ENCODE measurements around the gene ITGAL.
A peak's percentile ranks its signal among the peaks of the same experiment; 100 is the strongest.
"Not testable (repeated sequence)": the region's sequence is repeated elsewhere in the genome, so short reads cannot be mapped to it uniquely, and the experiment has no call there.

Gene ITGAL

DNA sequence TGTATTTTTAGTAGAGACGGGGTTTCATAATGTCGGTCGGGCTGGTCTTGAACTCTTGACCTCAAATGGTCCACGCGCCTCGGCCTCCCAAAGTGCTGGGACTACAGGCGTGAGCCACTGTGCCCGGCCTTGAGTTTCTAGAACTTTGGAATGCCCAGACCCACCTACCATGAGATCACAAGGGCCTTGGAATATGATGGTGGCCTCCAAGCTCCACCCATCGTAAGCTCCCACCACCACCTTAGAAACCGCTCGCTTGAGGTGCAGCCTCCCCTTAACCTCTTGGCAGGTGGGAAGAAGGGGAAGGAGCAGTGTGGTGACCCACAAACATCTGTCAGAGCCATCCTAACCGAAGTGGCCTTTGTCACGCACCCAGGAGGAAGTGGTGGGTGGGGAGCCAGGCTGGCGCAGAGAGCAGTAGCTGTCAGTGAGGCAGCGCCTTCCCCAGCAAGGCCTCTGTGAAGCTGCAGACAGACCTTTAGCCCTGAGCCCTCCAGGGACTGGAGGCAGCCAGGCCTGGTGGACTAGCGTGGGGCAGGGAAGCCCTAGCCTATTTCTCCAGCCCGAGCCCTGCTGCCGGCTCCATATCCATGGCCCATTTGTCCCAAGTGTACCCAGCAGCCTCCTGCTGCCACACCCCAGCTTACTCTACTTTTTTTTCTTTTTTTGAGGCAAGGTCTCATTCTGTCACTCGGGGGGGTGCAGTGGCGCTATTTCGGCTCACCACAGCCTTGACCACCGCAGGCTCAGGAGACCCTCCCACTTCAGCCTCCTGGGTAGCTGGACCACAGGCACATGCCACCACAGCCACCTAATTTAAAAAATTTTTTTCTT, 13.8 kb upstream of the ITGAL start:
- peak; percentile 75 to 82 for DNase-seq

DNA sequence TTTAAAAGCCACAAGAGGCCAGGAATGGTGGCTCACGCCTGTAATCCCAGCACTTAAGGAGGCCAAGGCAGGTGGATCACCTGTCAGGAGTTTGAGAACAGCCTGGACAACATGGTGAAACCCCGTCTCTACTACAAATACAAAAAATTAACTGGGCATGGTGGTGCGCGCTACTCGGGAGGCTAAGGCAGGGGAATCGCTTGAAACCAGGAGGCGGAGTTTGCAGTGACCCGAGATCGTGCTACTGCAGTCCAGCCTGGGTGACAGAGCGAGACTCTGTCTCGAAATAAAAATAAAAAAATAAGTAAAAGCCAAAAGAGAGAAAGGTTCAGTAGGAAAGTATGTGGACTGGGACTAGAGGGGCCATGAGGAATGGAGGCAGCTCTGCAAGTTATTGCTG, 13.1 kb upstream of the ITGAL start:
- DNase-seq = no peak

- not testable (repeated sequence) for DNase-seq
Observed at GRCh38 chr16:30461426-30461825, 11.1 kb upstream of the ITGAL start.

DNA sequence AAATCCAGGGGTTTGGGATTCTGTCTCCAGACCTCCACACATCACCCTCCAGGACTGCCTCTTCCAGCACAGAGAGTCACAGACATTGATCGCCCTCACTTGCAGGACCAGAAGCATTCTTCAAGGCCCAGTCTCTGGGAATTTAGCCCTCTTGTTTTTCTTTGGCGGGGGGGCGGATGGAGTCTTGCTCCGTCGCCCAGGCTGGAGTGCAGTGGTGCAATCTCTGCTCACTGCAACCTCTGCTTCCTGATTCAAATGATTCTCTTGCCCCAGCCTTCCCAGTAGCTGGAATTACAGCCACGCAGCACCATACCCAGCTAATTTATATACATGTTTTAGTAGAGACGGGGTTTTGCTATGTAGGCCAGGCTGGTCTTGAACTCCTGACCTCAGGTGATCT, 8.5 kb upstream of the ITGAL start:
- no peak for DNase-seq

- no peak for DNase-seq
Observed at GRCh38 chr16:30470170-30470512, 2.4 kb upstream of the ITGAL start.

GRCh38 chr16:30470632-30470995, 1.9 kb upstream of the ITGAL start:
- no peak for DNase-seq

DNA sequence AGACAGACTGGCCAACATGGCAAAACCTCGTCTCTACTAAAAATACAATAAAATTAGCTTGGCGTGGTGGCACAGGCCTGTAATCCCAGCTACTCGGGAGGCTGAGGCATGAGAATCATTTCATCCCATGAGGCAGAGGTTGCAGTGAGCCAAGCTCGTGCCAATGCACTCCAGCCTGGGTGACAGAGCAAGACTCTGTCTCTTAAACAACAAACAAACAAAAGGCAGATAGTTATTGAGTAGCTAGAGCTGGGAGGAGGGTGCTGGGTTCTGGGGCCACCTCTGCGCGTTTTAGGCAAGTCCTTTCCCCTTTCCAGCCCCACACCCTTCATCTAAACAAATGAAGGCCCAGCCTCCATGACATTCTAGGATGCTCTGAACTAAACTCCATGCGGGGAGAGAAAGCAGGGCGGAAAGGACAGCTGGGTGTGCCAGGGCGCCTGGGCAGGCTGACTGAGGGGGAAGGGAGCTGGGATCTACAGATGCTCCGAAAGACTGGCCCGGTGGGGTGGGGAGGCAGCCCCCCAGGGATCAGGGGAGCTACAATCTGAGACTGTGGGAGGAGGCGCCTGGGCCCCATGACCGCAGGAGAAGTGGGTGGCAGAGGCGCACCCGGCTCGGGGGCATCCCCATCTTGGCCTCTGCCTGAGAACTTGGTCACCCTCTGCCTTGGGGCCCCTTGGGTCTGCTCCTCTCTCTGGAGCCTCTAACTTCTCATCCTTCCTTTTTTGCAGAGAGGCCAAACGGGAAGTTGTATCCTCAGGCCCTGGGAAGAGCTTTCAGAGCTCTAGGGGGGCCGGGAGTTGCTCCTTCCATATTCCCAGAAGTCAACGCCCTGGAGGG, 910 bp downstream of the ITGAL start:
- peak; percentile 48 to 54 for DNase-seq

- no peak for DNase-seq
Observed at GRCh38 chr16:30474074-30474452, 1.5 kb downstream of the ITGAL start.

DNA sequence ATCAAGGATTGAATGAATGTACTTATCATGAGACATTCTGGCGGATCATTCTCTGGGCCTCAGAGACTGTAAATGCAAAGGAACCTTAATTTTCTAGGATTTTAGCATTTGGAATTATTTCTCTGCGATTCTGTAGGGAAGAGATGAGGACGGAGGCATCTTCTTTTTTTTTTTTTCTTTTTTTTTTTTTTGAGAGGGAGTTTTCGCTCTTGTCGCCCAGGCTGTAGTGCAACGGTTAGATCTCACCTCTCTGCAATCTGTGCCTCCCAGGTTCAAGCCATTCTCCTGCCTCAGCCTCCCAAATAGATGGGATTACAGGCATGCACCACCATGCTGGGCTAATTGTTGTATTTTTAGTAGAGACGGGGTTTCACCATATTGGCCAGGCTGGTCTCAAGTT, 2.1 kb downstream of the ITGAL start:
- DNase-seq = no peak

DNA sequence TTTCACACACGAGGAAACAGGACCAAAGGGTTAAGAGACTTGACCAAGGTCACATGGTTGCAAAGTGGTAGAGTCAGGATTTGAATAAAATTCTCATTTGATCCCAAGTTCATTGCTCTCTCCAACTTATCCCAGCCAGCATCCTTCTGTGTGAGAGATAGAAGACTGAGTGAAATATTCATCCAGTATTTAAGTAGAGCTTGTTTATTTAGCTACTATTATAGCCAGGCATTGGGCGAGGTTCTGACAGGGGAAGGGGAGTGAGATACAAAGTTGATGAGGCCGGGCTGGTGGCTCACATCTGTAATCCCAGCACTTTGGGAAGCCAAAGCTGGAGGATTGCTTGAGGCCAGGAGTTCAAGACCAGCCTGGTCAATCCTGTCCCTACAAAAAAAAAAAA, 4.4 kb downstream of the ITGAL start:
- DNase-seq = no peak

DNA sequence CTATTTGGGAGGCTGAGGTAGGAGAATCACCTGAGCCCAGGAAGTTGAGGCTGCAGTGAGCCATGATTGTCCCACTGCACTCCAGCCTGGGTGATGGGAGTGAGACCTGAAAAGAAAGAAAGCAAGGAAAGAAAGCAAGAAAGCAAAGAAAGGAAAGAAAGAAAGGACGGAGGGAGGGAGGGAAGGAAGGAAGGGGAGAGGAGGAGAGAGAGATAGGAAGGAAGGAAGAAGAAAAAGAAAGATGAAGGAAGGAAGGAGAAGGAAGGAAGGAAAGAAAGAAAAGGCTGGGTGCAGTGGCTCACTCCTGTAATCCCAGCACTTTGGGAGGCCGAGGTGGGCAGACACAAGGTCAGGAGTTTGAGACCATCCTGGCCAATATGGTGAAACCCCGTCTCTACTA, 5.2 kb downstream of the ITGAL start:
- not testable (repeated sequence) for DNase-seq

DNA sequence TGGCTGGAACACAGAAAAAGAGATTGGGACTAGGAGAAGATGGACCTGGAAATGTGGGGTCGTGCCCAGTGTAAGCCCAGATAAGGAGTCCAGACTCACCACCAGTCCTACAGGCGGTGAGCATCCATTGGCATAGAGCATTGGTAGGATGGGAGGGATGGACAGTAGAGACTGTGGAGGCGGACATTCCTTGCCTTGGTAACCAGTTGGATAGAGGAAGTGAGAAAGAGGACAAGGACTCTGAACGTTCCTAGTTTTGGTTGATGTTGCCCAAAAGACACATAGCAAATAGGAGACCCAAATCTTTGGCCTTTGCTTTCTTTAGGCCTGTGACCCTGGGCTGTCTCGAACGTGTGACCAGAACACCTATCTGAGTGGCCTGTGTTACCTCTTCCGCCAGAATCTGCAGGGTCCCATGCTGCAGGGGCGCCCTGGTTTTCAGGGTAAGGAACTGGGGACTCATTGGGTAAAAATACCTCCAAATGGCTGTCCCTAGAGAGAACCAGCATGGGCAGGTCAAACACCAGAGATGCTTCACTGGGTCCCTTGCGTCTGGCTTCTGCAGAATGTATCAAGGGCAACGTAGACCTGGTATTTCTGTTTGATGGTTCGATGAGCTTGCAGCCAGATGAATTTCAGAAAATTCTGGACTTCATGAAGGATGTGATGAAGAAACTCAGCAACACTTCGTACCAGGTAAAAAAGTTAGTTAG, 6.4 kb downstream of the ITGAL start:
- no peak for DNase-seq

DNA sequence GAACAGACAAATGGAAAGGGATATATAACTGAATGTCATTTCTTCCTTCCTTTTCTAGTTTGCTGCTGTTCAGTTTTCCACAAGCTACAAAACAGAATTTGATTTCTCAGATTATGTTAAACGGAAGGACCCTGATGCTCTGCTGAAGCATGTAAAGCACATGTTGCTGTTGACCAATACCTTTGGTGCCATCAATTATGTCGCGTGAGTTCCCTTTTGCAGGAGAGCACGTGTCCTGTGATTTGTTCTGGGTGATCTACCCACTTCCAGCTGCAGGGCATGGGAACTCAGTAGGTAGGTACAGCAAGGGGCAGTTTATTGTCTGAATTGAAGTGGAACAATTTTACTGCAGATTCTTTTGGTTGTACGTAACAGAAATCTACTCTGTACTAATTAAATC, 8.8 kb downstream of the ITGAL start:
- DNase-seq = no peak

- DNase-seq = no peak
Observed at GRCh38 chr16:30482366-30482765, 9.8 kb downstream of the ITGAL start.

- no peak for DNase-seq
Observed at GRCh38 chr16:30484887-30485286, 12.3 kb downstream of the ITGAL start.

DNA sequence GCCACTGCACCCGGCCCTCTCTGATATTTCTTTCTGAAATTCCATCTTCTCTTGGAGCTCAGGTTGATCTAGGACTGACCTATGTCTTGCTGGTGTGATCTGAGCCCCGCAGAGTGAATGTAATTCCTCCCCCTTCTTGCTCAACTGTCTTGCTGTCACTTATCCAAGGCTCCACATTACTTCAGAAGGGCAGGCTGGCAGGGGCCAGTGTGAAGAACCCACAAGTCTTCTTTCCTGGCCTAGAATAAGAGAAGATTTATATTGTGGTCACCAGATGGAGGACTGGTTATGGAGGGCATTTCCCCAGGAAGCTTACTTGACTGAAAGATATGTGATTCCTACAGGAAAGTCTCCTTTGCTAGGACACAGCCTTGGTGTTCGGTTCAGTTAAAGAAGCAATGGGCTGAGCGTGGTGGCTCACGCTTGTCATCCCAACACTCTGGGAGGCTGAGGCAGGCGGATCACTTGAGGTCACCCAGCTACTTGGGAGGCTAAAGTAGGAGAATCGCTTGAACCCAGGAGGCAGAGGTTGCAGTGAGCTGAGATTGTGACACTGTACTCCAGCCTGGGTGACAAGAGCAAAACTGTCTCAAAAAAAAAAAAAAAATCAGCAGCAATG, 13.4 kb downstream of the ITGAL start:
- no peak for DNase-seq

- no peak for DNase-seq
Observed at GRCh38 chr16:30488764-30489605, 16.4 kb downstream of the ITGAL start.

DNA sequence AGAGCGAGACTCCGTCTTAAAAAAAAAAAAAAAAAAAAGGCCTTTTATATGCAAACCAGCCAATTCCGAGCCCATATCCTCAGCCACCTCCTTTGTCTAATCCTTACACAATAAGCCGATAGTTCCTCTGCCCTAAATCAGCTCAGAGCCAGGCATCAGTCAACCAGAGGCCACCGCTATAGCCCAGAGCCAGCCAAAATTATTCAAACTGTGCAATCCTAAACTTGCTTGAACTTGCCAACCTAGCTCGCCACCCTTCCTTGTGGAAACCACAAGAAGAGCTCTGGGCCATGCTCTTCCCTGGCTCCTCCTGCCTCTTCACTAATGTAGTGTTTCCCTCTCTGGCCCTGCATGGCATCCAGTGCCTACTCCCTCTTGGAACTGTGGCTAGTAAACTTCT, 17.7 kb downstream of the ITGAL start:
- DNase-seq = no peak

- DNase-seq = no peak
Observed at GRCh38 chr16:30491229-30491628, 18.7 kb downstream of the ITGAL start.

- DNase-seq = peak in 1 of 2 donors; percentile 21
Observed at GRCh38 chr16:30491744-30492308, 19.3 kb downstream of the ITGAL start.

DNA sequence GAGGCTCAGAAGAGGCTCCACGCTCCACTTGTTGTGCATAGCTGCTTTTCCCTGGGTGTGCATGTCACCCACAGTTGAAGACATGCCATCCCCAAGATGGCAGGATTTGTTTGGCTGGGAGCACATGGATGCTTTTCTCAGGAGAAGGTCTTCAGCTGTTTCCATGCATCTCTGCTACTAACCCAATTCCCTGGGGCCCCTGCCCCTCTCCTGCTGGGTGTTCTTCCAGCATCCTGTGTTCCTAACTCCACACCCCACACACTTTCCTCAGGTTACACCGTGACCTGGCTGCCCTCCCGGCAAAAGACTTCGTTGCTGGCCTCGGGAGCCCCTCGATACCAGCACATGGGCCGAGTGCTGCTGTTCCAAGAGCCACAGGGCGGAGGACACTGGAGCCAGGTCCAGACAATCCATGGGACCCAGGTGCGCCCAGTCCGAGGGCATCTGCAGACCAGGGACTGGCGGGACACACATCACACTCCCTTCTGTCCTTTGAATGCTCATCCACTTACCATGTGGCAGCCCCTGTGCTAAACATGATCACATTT, 21.5 kb downstream of the ITGAL start:
- no peak for DNase-seq

DNA sequence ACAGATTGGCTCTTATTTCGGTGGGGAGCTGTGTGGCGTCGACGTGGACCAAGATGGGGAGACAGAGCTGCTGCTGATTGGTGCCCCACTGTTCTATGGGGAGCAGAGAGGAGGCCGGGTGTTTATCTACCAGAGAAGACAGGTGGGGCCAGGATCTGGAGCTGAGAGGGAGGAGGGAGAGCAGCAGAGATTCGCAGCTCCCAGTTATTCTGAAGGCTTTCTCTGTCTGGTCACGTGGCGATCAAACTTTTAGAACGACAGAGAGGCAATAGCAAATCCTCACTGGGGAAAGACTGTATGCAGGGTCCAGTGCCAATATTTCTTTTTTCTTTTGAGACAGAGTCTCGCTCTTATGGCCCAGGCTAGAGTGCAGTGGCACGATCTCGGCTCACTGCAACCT, 22.2 kb downstream of the ITGAL start:
- no peak for DNase-seq
